GM04504 (cell line): ENCODE results near the gene CHN1.

Experiments used
- DNase-seq: peaks from one replicate; pipeline ENCODE4 v3.0.0-alpha.2; 2012; ENCODE audit warnings: low read depth

Gene CHN1

DNA sequence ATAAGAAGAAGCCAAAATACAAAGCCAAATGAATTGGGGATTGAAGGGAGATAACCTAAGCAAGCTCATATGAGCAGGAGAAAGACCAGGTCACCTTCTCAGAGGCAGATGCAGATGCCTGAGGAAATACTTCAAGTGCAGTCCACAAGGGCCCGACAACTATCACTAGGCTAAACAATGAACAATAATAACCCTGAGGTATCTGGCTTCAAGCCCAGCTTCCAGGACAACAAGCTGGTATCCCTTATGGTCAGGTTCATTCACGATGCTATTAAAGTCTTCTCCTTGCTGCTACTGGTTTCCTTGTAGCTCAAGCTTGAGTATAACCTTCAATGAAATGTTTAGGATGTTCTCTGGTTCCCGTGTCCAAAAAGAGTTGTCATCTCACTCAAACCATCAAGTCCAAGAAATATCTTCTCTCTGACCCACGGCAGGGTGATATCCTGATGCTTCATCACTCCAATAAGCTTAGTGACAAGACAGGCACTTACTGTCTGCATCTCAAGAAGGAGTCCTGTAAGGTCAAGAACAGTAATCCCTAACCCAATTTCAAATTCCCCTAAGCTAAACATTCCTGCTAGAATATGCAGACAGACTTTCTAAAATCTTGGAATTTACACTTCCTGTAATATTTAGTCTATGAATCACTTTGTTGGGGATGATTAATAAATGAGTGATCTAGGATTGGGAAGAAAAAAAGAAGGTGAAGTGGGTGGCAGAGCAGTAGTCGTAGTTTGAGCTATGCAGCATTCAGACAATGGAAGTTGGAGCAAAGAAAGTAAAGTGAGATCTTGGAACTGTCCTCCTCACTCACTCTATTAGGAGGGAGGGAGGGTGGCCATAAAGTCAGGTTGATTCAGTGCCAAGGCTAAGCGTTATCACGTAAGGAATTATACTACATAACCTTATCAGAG is 33.1 kb downstream of the CHN1 start:
- DNase-seq: peak; percentile 38

DNA sequence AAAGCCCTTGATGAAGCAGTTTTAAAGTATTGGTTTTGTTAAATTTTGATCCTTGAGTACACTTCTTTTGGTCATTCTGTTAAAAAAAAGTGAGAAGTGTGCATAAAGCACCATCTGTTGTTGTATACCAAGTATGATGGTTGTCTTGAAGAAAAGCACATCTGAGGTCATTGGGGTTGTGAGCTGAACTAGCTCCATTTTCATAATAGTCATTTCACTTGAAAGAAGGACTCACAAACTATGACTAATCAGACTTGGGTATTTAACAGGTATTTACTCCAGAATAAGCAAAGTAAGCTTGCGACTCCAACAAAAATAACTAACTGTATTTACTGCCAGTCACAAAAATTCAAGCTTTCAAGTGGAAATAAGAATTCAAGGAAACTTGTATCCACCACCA is 35.1 kb downstream of the CHN1 start:
- no peak for DNase-seq

DNA sequence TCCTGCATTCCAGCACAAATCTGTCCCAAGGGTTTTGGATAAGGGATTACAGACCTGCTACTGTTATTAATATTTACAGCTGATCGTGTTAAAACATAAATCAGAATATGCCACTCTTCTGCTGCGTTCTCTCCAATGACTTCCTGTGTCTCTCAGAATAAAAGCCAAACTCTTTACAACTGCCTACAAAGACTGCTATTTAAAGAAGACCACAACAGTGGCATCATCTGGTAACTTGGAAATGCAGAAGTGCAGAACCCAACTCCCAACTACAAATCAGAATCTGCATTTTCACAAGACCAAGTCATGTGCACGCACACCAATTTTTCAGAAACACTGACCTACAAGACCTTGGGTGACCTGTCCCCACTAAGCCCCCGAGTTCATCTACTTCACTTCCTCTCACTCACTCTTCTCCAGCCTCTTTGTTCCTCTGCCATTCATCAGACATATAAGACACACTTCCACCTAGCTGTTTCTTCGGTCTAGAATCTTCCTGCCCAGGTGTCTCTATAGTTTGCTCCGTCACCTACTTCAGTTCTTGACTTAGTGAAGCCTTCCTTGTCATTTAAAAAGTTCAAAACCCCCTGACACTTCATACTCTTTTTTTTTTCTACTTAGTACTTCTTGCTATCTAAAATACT is 36.0 kb downstream of the CHN1 start:
- DNase-seq: no peak

DNA sequence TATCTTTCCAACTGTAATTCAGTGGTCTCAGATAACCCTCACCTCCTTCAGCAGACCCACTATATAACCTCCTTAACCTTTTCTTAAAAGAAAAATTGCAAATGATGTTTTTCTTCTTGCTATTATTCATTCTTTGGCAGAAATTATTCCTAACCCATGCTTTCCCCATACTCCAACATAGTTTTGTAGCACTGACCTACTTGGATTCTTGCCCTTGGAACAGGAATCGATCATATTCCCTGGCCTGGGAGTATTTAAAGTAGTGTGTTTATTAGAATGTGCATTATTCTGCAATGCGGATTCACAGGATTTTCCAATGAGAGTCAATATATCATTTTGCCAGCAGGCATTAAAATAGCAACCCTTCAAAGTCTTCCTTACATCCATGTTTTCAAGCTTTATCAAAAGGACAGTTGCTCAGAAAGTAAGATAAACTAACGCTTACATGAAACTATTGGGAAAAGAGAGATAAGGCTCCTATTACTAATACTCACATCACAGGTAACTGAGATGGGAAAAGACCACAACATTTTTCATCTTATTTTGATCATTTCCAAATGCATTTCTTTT is 37.4 kb downstream of the CHN1 start:
- no peak for DNase-seq

DNA sequence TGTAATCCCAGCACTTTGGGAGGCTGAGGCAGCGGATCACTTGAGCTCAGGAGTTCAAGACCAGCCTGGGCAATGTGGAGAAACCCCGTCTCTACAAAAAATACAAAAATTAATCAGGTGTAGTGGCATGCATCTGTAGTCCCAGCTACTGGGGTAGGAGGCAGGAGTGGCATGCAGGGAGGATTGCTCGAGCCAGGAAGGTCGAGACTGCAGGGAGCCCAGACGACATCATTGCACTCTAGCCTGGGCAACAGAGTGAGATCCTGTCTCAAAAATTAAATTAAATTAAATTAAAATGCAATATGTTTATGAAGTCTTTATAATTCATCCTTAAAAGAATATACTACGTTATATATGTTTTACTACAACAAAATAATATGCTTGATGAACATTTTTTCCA is 38.1 kb downstream of the CHN1 start:
- no peak for DNase-seq

DNA sequence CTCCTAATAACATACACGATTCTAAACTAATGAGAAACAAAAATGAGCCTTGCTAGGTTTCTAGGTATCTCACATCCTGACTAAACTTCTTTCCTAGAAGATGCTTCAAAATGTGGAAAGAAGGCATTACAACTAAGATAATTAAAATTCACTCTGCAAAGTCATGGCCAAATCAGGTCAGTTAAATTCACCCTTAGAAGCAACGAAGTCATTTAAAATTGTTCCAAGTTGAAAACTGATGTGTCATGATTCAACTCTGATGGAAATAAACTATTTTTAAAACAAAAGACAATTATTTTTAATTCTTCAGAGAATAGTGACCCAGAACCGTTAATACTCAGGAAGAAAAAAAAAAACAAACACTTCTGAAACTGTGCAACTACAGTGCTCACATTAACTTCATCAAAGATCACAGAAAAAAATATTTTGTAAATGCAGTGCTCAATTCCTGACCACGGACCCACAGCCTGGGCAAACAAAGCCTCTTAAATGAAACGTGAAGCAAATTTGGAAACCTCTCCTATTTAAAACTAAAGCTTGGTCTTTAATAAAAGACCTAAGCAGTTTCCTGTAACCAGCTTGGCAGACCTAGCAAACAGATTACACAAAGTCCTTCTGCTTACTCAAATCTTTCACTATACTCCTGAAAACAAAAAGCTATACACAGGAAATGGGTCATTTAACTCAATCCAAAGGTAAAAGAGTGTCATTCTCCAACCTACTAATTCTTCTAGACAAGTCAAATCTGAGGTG is 39.0 kb downstream of the CHN1 start:
- DNase-seq: no peak

DNA sequence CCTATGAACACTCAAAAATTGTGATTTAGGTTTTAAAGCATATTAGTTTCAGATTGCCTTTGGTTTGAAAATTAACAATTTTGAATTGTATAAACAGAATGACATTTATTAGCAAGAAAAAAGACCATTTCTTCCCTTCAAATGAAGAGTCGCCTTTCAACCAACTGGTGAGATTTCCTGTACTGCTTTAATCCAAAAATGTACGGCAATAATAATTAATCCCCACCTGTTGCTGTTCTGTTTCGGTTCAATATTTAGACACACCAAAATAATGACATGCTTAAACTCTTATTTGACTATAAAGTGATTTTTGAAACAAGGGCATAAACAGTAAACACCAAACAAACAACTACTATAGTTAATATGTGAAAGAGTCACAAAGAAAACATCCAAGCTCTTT is 39.6 kb downstream of the CHN1 start:
- DNase-seq: no peak

DNA sequence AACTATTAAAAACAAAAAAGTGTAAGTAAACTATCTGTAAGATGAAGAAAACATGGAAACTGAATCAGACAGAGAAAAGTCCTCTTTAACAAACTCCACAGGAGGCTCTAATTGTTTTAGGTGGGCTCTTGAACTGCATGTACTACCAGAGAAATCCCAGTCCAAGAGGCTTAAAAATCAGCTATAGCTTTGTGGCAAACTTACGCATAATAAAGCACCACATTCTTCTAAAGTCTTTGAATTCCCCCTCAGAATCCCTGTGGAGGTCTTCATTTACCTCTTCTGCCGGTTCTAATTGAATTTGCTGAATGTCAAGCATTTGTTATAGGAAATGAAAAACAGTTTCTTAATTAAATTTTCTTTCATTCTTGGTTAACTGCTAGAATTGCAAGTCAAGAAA is 40.8 kb downstream of the CHN1 start:
- DNase-seq: no peak

DNA sequence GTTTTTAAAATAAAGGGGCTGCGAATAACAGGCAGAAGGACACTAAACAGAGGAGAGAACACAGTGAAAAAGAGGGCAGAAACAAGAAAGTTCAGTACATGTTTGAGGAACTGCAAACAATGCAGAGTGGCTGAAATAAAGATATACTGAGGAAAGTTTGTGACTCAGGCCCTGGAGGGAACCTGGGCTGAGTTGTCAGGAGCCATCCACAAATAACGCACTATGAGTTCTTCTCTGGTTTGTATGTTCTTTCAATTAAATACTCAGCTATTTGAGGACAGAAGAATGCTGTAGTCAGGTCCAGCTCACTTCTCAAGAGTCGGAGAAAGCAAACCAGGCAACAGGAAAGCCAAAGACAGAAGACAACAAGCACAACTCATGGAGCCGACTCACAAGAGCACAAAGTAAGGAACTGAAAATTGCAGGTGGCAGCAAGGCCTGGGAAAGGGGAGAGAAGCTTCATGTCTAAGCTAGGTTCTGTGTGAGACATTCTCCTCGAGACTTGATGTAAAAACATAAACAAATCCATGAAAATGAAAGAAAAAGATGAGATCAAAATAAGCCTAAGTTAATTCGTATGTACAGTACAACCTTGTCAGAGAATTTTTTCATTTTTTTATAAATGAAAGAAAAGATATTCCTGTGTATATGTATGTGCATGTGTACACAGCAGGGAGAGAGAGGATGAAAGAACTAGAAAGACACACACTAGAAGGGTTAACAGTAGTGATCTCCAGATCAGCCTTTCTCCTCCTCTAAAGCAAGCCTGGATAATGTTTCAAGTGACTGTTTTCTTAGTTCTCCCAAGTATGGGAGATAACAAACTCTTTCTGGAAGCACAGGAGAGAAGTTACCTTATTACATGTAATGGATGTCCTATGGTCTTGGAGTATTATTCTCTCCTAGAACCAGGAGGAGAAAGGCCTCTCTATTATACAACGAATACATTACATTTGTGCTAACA is 41.5 kb downstream of the CHN1 start:
- no peak for DNase-seq

DNA sequence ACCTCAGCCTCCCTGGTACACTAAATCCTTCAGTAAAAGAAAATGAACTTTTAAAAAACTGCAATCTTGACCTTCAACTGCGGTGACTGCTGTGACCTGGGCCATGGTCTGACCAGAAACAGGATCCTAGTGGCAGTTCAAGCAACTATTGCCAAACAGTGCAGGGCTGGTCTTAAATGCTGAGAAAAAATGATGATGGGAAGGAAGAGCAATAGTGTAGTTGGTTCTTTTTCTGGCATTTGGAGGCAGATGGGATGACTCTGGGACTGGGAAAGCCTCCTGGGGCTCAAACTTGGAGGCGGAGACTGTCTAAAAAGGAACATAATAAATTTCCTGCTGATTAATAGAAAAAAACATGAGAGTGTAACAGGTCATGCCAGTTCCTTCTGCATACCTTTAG is 45.4 kb downstream of the CHN1 start:
- no peak for DNase-seq

DNA sequence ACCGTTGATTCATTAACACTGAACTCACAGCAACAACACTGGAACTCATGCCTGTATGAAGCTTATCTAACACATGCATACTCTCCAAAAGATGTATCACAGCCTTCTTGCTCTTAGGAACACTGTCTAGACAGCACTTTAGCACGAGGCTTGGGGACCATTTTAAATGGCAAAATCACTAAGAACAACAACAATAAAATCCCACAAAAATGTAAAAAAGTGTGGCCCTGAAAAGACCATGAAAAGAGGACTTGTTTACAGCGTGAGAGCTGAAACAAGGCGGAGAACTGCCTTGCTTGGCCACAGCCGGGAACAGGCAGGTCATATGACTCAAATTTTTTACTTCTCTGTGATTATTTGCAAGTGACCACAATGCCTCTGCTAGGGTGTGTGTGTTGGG is 48.1 kb downstream of the CHN1 start:
- DNase-seq: no peak

DNA sequence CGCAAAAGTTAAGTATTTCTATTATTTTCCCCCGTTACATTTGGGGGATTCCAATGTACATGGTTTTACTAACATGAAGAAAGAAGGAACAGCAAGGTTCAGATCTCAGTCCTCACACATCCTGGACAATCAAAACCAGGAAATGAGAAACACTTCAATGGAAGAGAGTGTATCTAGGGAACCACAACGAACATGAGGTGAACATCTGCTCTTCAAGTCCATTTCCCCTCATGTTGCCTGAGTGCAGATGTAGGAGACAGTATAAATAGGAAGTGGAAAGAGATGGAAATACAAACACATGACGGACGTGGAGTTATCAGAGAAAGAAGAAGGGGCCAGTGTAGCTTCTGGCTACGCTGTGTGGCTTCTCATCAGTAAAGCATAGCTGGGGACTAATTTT is 52.6 kb downstream of the CHN1 start:
- DNase-seq: no peak

DNA sequence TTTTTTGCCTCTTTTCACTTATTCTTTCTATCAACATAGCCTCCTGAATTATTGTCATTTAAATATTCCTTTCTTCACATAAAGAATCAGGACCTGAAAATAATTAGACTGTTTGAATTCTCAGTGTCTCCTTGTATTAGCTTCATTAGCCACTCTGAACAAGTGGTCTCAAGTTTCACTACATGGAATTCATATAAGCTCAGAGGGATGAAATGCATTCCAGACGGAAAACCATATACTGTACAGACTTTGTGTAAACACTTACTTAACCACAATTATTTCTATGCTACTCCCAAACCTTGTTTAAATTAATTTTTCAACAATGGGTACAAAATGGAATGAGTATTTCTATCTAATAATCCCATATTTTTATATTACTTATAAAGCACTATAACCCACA is 53.4 kb downstream of the CHN1 start:
- DNase-seq: no peak

DNA sequence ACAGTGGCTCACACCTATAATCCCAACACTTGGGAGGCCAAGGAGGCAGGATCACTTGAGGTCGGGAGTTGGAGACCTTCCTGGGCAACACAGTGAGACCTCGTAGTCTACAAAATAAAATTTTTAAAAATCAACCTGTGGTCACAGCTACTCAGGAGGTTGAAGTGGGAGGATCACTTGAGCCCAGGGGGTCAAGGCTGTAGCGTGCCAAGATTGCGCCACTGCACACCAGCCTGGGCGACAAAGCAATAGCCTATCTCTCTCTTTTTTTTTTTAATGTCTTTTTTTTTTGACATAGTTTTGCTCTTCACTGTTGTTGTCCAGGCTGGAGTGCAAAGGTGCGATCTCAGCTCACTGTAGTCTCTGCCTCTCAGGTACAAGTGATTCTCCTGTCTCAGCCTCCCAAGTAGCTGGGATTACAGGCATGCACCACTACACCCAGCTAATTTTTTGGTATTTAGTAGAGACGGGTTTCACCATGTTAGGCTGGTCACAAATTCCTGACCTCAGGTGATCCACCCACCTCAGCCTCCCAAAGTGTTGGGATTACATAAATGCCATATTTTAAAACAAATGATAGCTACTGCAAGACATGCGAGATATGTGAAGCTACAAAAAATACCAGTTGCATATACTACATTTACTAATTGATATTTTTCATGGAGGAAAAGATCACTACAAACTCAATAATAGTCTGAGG is 55.0 kb downstream of the CHN1 start:
- no peak for DNase-seq

DNA sequence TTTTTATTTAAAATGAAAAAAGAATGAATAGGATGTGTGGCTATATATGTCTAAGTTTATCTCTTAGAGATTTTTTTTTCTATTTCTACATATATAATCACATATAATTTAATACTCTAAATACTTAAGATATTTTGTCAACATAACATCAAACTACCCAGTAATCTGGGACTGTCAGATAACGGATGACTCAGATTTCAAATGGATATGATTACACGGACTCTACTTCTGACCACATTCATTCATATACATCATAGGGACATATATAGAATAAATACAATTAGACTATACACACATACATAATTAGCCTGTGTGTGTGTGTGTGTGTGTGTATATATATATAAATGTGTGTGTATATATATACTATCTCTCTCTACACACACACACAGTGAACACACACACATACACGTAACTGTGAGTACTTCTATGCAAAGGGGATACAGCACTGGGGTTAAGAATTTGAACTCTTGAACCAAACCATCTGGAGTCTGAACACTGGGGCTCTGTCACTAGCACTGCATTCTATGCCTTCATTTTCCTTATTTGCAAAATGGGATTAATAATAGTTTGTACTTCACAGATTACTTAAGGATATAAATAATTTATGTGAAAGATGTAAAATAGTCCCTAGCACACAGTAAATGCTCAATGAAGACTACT is 59.5 kb downstream of the CHN1 start:
- no peak for DNase-seq

DNA sequence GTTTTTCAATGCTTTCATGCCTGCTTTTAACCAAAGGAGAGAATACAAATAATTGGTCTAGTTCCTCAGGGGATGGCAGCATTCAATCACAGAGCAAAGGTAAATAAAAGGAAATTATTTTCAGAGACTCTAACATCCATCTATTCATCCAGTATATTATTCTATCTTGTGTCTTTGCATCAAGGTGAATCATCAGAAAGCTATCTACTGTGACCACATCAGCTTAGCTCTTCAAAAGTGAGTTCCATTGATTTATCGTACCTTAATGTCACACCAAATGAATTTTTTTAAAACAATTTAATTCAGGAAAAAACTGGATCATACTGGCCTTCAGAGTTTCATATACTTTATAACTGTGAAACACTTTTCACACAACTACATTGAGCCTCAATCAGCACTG is 66.1 kb downstream of the CHN1 start:
- peak; percentile 23 for DNase-seq

DNA sequence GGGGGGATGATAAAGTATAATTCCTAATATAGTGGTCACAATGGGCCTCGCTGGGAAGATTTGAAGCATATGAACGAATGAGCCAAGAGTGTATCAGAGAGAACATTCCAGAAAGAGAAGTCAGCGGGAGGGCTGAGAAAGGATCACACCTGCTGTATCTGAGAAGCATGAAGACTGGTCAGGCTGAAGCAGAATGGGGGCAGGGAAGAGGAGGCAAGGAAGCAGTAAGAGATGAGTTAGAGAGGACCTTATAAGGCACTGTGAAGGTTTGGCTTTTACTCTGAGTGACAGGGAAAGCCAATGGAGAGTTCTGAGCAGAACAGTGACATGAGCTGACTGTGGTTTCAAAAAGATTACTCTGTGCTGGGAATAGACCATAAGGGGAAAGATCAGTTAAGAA is 73.5 kb downstream of the CHN1 start:
- no peak for DNase-seq

DNA sequence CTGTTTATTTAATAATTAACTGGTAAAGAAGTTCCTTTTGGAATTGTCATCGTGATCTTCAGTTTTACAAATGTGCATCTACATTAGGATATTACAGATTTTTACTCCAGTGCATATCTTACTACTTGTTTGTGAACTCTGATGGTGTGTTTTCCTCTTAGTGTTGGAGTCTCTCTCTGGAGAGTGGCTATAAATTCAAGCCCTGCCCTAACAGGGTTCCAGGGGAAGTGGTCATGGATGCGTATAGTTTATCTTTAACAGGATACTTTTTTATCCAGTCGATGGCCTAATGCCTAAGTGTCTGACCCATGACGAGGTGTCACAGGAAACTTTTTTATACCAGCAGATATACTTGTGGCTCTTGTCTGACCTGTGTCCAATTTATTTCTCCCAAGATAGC is 75.4 kb downstream of the CHN1 start:
- DNase-seq: no peak

DNA sequence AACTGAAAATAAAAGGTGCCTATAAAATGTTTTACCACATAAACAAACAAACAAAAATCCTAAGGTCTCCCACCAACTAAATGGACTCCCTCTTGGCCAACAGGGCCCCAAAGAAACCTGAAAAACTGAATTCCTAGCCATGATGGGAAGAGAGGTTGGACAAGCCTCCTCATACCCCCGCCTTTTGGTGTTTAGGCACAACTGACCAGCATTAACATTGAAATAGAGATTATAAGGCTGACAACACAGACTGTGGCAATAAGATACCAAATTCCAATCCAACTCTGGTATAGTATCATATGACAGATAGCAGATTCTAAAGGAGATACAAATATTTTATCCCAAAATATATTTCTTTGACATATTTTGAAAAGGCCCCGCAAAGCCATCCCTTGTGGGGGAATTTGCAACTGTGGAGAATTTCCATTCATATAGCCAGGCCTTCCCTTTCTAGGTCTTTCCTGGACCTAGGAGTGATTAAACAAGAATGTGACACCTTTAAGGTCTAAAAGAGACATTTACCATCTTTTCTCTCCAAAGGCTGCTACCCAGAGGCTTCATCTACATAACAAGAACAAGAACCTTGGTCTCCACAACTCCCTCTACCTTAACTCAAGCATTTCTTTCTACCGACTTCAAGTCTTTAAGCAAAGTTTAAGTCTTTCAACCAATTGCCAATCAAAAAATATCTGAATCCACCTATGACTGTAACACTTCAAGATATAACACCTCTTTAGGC is 80.0 kb downstream of the CHN1 start:
- no peak for DNase-seq
